Liver (tissue), 2 donors: Measurements from ENCODE around the gene CCT2.

ENCODE experiments used
- CTCF ChIP-seq: fragments of 150-350 bp; IDR thresholded peaks from 2 replicates; pipeline ENCODE4 v1.5.1; 2017; ENCODE audit warnings: improper control_type of control experiment, low read depth, low read length; ENCODE audit not compliant: missing input control
- REST ChIP-seq: IDR thresholded peaks from 2 replicates; pipeline ENCODE4 v1.6.1; 2016; ENCODE audit warnings: antibody characterized with exemption, mild to moderate bottlenecking
- donor health status: healthy.

GRCh38 chr12:69575346-69575745 lies 9.9 kb upstream of the CCT2 start:
- TF ChIP-seq CTCF, result no peak
- no peak for TF ChIP-seq REST
